Measurements from ENCODE around the gene ZNF75A. TPM values are rescaled to one million over a fixed set of nuclear protein-coding genes. Genes with fewer than 3 reads are reported as not detected.

ZNF75A gene
- total RNA-seq, 3 donors from 2014 or later: 19.0 to 33.1 (median 30.8) TPM

GRCh38 chr16:3283543-3284447 is 21.5 kb upstream of the ZNF75A start:
- intact Hi-C loops (cut with DNase I, micrococcal nuclease): no loop called here
- H3K36me3 ChIP-seq (ENCODE audit: low read depth): no peaks in the 10 kb centered on the region
- peaks cover 16% of the 10 kb centered on the region for H3K4me1 ChIP-seq (ENCODE audit: low read depth)
- H3K4me3 ChIP-seq: peak overlapping the region; percentile 93
- ATAC-seq: no peak
- peaks cover 24% of the 10 kb centered on the region for H3K9me3 ChIP-seq
- DNase-seq: peak in 2 of 3 donors; percentile 25 to 69
- no peak for TF ChIP-seq CTCF (IDR thresholded peaks at IDR 0.05)

- intact Hi-C loops (cut with DNase I, micrococcal nuclease): no loop called here
- Histone ChIP-seq H3K4me1 (ENCODE audit: low read depth) (peaks cover 16% of the 10 kb centered on the region), H3K9me3 (peaks cover 37% of the 10 kb centered on the region), H3K36me3 (ENCODE audit: low read depth) (peaks cover 12% of the 10 kb centered on the region), H3K4me3 (no peak overlapping the region)
- ATAC-seq (no peak), DNase-seq (no peak)
- no peak for TF ChIP-seq CTCF (IDR thresholded peaks at IDR 0.05)
Observed at GRCh38 chr16:3285131-3285530, 20.2 kb upstream of the ZNF75A start.

- Histone ChIP-seq H3K4me3 (no peak overlapping the region), H3K9me3 (peaks cover 86% of the 10 kb centered on the region), H3K36me3 (ENCODE audit: low read depth) (peaks cover 25% of the 10 kb centered on the region), H3K4me1 (ENCODE audit: low read depth) (peaks cover under 1% of the 10 kb centered on the region)
- ATAC-seq (no peak), DNase-seq (no peak)
- TF ChIP-seq CTCF (IDR thresholded peaks at IDR 0.05): no peak
- intact Hi-C loops (cut with DNase I, micrococcal nuclease): no loop called here
Observed at GRCh38 chr16:3289998-3290673, 15.2 kb upstream of the ZNF75A start.

GRCh38 chr16:3292604-3293003 is 12.7 kb upstream of the ZNF75A start:
- no peak overlapping the region for H3K4me3 ChIP-seq
- no peaks in the 10 kb centered on the region for H3K4me1 ChIP-seq (ENCODE audit: low read depth)
- H3K9me3 ChIP-seq: peaks cover 88% of the 10 kb centered on the region
- H3K36me3 ChIP-seq (ENCODE audit: low read depth): peaks cover 25% of the 10 kb centered on the region
- no peak for TF ChIP-seq CTCF (IDR thresholded peaks at IDR 0.05)
- ATAC-seq: no peak
- no peak for DNase-seq
- intact Hi-C loops (cut with DNase I, micrococcal nuclease): no loop called here

DNA sequence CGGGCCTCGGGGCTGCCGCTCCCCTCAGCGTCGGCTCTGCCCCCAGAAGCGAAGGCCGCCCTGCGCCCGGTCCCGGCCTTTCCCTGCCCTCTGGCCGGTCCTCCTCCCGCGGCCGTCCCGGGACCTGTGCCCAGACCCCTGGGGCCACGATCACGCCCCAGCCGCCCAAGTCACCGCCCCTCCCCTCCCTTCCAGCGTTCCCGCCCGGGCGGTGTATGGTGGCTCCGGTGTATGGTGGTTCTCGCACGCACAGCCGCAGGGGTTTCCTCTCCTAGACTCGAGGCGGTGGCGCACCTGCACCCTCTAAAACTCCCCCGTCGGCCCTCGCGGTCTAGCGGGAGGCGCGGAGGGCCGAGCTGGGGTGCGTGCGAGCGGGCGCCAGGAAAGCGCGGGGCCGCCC is 10.1 kb upstream of the ZNF75A start:
- peaks cover 90% of the 10 kb centered on the region for H3K9me3 ChIP-seq
- intact Hi-C loops (cut with DNase I, micrococcal nuclease): no loop called here
- H3K4me1 ChIP-seq (ENCODE audit: low read depth): no peaks in the 10 kb centered on the region
- DNase-seq (no peak), ATAC-seq (no peak)
- TF ChIP-seq CTCF (IDR thresholded peaks at IDR 0.05): no peak
- no peak overlapping the region for H3K4me3 ChIP-seq
- peaks cover 12% of the 10 kb centered on the region for H3K36me3 ChIP-seq (ENCODE audit: low read depth)
